A549 (cell line): ENCODE results near the gene RPH3AL. TPM values are rescaled to one million over a fixed set of nuclear protein-coding genes. Genes with fewer than 3 reads are reported as not detected.

Experiments used
- ATAC-seq, 2 experiments: fragments of 200-7000 bp in 1 of 2; fragments of >200 bp in 1 of 2; cut with Nextera tagmentation in 1 of 2; cut with Tn5 transposase in 1 of 2; 3 replicates each; pipeline versions ENCODE4 v1.8.0 to v1.9.1; 2018 to 2020; ENCODE audit warnings: mild to moderate bottlenecking in 1 of 2, moderate library complexity in 1 of 2
- CTCF ChIA-PET: fragments of 300-600 bp; sonication (Branson Sonifier 250); formaldehyde crosslinking; extraction: SDS; loops from one replicate; lab custom pipeline; 2021; ENCODE audit warnings: antibody characterized with exemption, inconsistent platforms; lab: Yijun Ruan, JAX
- POLR2A ChIA-PET: fragments of 350-600 bp; formaldehyde crosslinking; extraction: SDS; loops from one replicate; lab custom pipeline; 2021; ENCODE audit warnings: antibody characterized with exemption, inconsistent platforms; lab: Yijun Ruan, JAX
- DNase-seq, 2 experiments: peaks; one replicate each; pipeline versions ENCODE4 v3.0.0 to v3.0.0-alpha.2; 2011 to 2016; ENCODE audit warnings: low read depth in 1 of 2, low spot score in 1 of 2
- FAIRE-seq: peaks from 2 replicates; lab custom pipeline; 2011; peaks lifted over from hg19 to GRCh38; lab: Jason Lieb, UNC
- H3K27ac ChIP-seq, 2 experiments: fragments of >200 bp; sonication (Bioruptor Twin); formaldehyde crosslinking; 3 replicates each; pipeline ENCODE4 v1.5.1; 2016 to 2017
- H3K4me1 ChIP-seq: fragments of >200 bp; sonication (Bioruptor Twin); formaldehyde crosslinking; 3 replicates; pipeline ENCODE4 v1.6.1; 2016
- H3K4me2 ChIP-seq: fragments of >200 bp; sonication (Bioruptor Twin); formaldehyde crosslinking; 3 replicates; pipeline ENCODE4 v1.6.1; 2016
- H3K4me3 ChIP-seq: fragments of >200 bp; sonication (Bioruptor Twin); formaldehyde crosslinking; 3 replicates; pipeline ENCODE4 v1.5.1; 2016
- H3K9me3 ChIP-seq: fragments of >200 bp; sonication (Bioruptor Twin); formaldehyde crosslinking; 3 replicates; pipeline ENCODE4 v1.6.1; 2016
- FOXS1 ChIP-seq: fragments of 250-450 bp; sonication (Bioruptor Pico); IDR thresholded peaks from 2 replicates; pipeline ENCODE4 v1.5.0; 2020; ENCODE audit warnings: mild to moderate bottlenecking, moderate library complexity
- HDAC2 ChIP-seq: fragments of 200-600 bp; sonication (generic); IDR thresholded peaks from 2 replicates; pipeline ENCODE4 v1.6.1; 2016
- HOXB13 ChIP-seq: fragments of 250-450 bp; sonication (Bioruptor Pico); IDR thresholded peaks from 2 replicates; pipeline ENCODE4 v1.5.0; 2020; ENCODE audit warnings: low read depth, mild to moderate bottlenecking, moderate library complexity
- KDM1A ChIP-seq: fragments of 200-600 bp; sonication (generic); IDR thresholded peaks from 2 replicates; pipeline ENCODE4 v1.6.1; 2016; ENCODE audit warnings: low read depth, mild to moderate bottlenecking
- MAFK ChIP-seq: fragments of 450-650 bp; IDR thresholded peaks from 2 replicates; pipeline ENCODE4 v1.6.1; 2014; ENCODE audit not compliant: partially characterized antibody
- MAZ ChIP-seq: fragments of 150-350 bp; IDR thresholded peaks from 2 replicates; pipeline ENCODE4 v1.6.1; 2014; ENCODE audit warnings: antibody characterized with exemption, low read depth, low read length, borderline replicate concordance
- MYC ChIP-seq: IDR thresholded peaks from 2 replicates; pipeline ENCODE4 v1.6.1; 2012; ENCODE audit warnings: mild to moderate bottlenecking, inconsistent platforms, low read length, improper control_type of control experiment, borderline replicate concordance
- NFE2L2 ChIP-seq: fragments of 150-350 bp; conservative IDR thresholded peaks from 2 replicates; pipeline ENCODE4 v1.6.1; 2014; ENCODE audit warnings: low read length
- NPAS2 ChIP-seq: fragments of 250-450 bp; sonication (Bioruptor Pico); IDR thresholded peaks from 2 replicates; pipeline ENCODE4 v1.8.0; 2022; ENCODE audit warnings: mild to moderate bottlenecking, moderate library complexity, borderline replicate concordance
- NR3C1 ChIP-seq: fragments of >200 bp; sonication (Bioruptor Twin); formaldehyde crosslinking; IDR thresholded peaks from 3 replicates; pipeline ENCODE4 v1.6.1; 2017
- PHF8 ChIP-seq: fragments of 200-600 bp; sonication (generic); IDR thresholded peaks from 2 replicates; pipeline ENCODE4 v1.6.1; 2016; ENCODE audit warnings: low read depth, mild to moderate bottlenecking, antibody characterized with exemption, moderate library complexity, borderline replicate concordance
- POLR2A ChIP-seq: IDR thresholded peaks from 2 replicates; pipeline ENCODE4 v1.6.1; 2012; ENCODE audit warnings: mild to moderate bottlenecking, low read length
- RAD21 ChIP-seq, 2 experiments: fragments of >200 bp in 1 of 2; sonication (Bioruptor Twin) in 1 of 2; formaldehyde crosslinking in 1 of 2; IDR thresholded peaks in 1 of 2; conservative IDR thresholded peaks in 1 of 2; 2 replicates in 1 of 2; 3 replicates in 1 of 2; pipeline ENCODE4 v1.6.1; 2012 to 2018; ENCODE audit warnings: inconsistent platforms in 1 of 2
- RCOR1 ChIP-seq: fragments of 150-350 bp; IDR thresholded peaks from 2 replicates; pipeline ENCODE4 v1.6.1; 2014; ENCODE audit warnings: antibody characterized with exemption, low read length, low read depth
- TP53 ChIP-seq: fragments of 250-450 bp; sonication (Bioruptor Pico); IDR thresholded peaks from 2 replicates; pipeline ENCODE4 v1.5.0; 2021; ENCODE audit warnings: mild to moderate bottlenecking, moderate library complexity
- ZFP36 ChIP-seq: fragments of 450-650 bp; IDR thresholded peaks from 2 replicates; pipeline ENCODE4 v1.6.1; 2014; ENCODE audit warnings: borderline replicate concordance; ENCODE audit not compliant: partially characterized antibody
- ZSCAN20 ChIP-seq: fragments of 250-450 bp; sonication (Bioruptor Pico); IDR thresholded peaks from 2 replicates; pipeline ENCODE4 v1.8.0; 2022; ENCODE audit warnings: mild to moderate bottlenecking, moderate library complexity
- WGBS: methylation state at CpG from one replicate; pipeline ENCODE4 v1.1.6; 2017; ENCODE audit errors: missing lambda C conversion rate; 5-methylcytosine and 5-hydroxymethylcytosine counted together
- polyA plus RNA-seq, 4 experiments: library from polyadenylated mRNA; depleted of rRNA in 3 of 4; stranded (reverse); fragments of >200 nt; fragmentation: RNase III in 1 of 4; extraction: RNeasy Plus Mini Kit Qiagen cat#74134 plus additional on column Dnase treatment in 1 of 4; gene quantifications; 2 replicates in 3 of 4; 3 replicates in 1 of 4; pipeline ENCODE4 v1.2.3, GENCODE V29; 2011 to 2017
- TF ChIP-seq, protein P1 (sequence below): fragments of >200 bp; sonication (Bioruptor Twin); formaldehyde crosslinking; IDR thresholded peaks from 2 replicates; pipeline ENCODE4 v1.6.1; 2016
- TF ChIP-seq, protein P2 (sequence below): fragments of 450-650 bp; IDR thresholded peaks from 2 replicates; pipeline ENCODE4 v1.6.1; 2014; ENCODE audit warnings: antibody characterized with exemption
- TF ChIP-seq, protein P3 (sequence below): fragments of >200 bp; sonication (Bioruptor Twin); formaldehyde crosslinking; IDR thresholded peaks from 3 replicates; pipeline ENCODE4 v1.5.1; 2016
- TF ChIP-seq, protein P4 (sequence below): IDR thresholded peaks from 2 replicates; pipeline ENCODE4 v1.6.1; 2012; ENCODE audit warnings: low read depth, borderline replicate concordance
- TF ChIP-seq, protein P5 (sequence below): IDR thresholded peaks from 2 replicates; pipeline ENCODE4 v1.6.1; 2012
- TF ChIP-seq, protein P6 (sequence below): fragments of 250-450 bp; sonication (Bioruptor Pico); IDR thresholded peaks from 2 replicates; pipeline ENCODE4 v1.5.0; 2020; ENCODE audit warnings: low read depth, mild to moderate bottlenecking, moderate library complexity

The RPH3AL gene
- polyA plus RNA-seq, 2 of the 4 experiments (the other 2 are of a cell fraction): 23.3 to 31.1 TPM

DNA sequence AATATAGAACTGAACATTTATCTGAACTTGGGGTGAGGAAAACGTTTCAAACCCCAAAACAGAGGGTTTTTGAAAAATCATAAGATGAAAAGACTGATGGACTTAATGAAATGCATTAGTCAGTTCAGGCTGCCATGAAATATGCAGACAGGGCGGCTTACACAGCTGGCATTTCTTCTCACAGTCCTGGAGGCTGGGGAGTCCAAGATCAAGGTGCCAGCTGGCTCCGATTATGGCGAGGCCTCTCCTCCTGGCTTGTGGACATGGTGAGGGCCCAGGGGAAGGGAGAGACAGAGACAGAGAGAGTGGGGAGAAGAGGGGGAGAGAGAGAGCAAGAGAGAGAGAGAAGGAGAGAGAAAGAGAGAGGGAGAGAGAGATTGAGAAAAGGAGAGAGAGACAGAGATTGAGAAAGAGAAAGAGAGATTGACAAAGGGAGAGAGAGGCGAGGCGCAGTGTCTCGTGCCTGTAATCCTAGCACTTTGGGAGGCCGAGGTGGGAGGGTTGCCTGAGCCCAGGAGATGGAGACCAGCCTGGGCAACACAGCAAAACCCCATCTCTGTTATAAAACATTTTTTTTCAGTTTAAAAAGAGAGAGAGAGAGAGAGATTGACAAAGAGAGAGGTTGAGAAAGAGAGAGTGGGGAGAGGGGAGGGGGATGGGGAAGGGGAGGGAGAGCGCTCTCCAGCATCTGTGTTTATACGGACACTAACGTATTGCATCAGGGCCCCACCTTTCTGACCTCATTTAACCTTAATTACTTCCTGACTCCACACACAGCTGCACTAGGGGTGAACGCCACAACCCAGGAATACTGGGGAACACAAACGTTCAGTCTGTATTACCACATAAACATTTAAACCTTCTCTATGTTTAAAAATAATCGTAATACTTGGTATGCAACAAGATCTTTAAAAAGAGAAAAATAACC is 24.6 kb upstream of the RPH3AL start:
- Histone ChIP-seq H3K4me1 (peaks cover 31% of the 10 kb centered on the region; the same call in 2 of the 3 replicates), H3K4me2 (peak overlapping the region; percentile 14; the same call in 2 of the 3 replicates), H3K4me3 (no peak overlapping the region), H3K27ac (peak overlapping the region; percentile 25 to 62; a peak in 4 of 6 replicates), H3K9me3 (0 out of 3 replicates have a peak, but pooled peaks cover 2% of the 10 kb centered on the region)
- no peak for FAIRE-seq
- no peak for TF ChIP-seq MAZ
- TF ChIP-seq NFE2L2: no peak
- TF ChIP-seq MYC: no peak
- TF ChIP-seq RAD21 (conservative IDR thresholded peaks at IDR 0.05 in 1 of 2, IDR thresholded peaks at IDR 0.05 in 1 of 2): no peak
- TF ChIP-seq PHF8: no peak
- TF ChIP-seq, protein P1, sequence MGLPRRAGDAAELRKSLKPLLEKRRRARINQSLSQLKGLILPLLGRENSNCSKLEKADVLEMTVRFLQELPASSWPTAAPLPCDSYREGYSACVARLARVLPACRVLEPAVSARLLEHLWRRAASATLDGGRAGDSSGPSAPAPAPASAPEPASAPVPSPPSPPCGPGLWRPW: no peak
- TF ChIP-seq HDAC2: no peak
- no peak for TF ChIP-seq NPAS2
- TF ChIP-seq, protein P2, sequence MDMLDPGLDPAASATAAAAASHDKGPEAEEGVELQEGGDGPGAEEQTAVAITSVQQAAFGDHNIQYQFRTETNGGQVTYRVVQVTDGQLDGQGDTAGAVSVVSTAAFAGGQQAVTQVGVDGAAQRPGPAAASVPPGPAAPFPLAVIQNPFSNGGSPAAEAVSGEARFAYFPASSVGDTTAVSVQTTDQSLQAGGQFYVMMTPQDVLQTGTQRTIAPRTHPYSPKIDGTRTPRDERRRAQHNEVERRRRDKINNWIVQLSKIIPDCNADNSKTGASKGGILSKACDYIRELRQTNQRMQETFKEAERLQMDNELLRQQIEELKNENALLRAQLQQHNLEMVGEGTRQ: no peak
- TF ChIP-seq NR3C1: no peak
- TF ChIP-seq, protein P3, sequence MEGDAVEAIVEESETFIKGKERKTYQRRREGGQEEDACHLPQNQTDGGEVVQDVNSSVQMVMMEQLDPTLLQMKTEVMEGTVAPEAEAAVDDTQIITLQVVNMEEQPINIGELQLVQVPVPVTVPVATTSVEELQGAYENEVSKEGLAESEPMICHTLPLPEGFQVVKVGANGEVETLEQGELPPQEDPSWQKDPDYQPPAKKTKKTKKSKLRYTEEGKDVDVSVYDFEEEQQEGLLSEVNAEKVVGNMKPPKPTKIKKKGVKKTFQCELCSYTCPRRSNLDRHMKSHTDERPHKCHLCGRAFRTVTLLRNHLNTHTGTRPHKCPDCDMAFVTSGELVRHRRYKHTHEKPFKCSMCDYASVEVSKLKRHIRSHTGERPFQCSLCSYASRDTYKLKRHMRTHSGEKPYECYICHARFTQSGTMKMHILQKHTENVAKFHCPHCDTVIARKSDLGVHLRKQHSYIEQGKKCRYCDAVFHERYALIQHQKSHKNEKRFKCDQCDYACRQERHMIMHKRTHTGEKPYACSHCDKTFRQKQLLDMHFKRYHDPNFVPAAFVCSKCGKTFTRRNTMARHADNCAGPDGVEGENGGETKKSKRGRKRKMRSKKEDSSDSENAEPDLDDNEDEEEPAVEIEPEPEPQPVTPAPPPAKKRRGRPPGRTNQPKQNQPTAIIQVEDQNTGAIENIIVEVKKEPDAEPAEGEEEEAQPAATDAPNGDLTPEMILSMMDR: no peak
- no peak for TF ChIP-seq TP53 (CRISPR knock-in tag)
- no peak for TF ChIP-seq RCOR1
- TF ChIP-seq KDM1A: no peak
- TF ChIP-seq HOXB13: no peak
- no peak for TF ChIP-seq FOXS1
- TF ChIP-seq, protein P4, sequence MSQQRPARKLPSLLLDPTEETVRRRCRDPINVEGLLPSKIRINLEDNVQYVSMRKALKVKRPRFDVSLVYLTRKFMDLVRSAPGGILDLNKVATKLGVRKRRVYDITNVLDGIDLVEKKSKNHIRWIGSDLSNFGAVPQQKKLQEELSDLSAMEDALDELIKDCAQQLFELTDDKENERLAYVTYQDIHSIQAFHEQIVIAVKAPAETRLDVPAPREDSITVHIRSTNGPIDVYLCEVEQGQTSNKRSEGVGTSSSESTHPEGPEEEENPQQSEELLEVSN: no peak
- 61% methylated on average over 14 of the region's 14 CpGs for WGBS
- peak in 1 of 2 experiments; percentile 45 for DNase-seq
- ChIA-PET CTCF (interaction anchor here (0.9 to 2.8 kb wide), 4 partner anchors 9 to 68 kb away, joined by 4 to 8 read pairs (median 5); partner anchors contain the start of gene RPH3AL), POLR2A (no interaction called here)
- peak in 1 of 2 experiments; percentile 39; a peak in 2 of 6 replicates for ATAC-seq

DNA sequence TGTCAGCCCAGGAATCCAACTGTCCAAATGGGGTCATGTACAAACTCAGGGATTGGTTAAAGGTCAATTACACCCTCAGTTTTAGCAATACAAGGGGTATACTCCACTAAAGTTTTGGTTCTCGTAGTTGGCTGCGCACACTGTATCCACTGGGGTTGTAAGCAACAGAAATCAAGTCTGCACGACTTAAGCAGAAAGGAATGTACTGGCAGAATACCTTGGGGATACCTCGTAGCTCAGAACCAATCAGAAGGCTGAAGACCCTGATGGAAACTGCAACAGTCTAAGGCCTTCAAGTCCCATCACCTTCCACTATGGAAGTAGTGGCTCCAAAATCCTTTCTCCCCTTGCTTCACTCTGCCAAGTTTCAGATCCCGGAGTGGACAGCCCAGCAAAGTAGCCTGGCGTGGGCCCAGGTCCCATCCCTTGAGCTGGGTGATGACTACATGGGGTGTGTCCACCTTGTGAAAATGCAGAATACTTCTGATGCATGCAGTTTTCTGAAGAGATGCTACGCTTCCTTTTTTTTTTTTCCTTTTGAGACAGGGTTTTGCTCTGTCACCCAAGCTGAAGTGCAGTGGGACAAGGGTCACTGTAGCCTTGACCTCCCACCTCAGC is 21.1 kb upstream of the RPH3AL start:
- Histone ChIP-seq H3K4me3 (no peak overlapping the region), H3K4me2 (peak overlapping the region; percentile 16; the same call in 1 of the 3 replicates), H3K4me1 (peaks cover 25% of the 10 kb centered on the region; the same call in 2 of the 3 replicates), H3K27ac (no peak overlapping the region), H3K9me3 (0 out of 3 replicates have a peak, but pooled peaks cover 2% of the 10 kb centered on the region)
- POLR2A ChIA-PET: no interaction called here
- CTCF ChIA-PET: interaction anchor here (0.6 to 1.1 kb wide), 2 partner anchors 12 to 223 kb away, joined by 3 read pairs; no protein-coding TSS in a partner anchor
- peak in 1 of 2 experiments; percentile 48 for DNase-seq
- ATAC-seq: peak in 1 of 2 experiments; percentile 46; a peak in 2 of 6 replicates
- FAIRE-seq: no peak
- WGBS: 77% methylated on average over 7 of the region's 7 CpGs
- TF ChIP-seq, protein P5, sequence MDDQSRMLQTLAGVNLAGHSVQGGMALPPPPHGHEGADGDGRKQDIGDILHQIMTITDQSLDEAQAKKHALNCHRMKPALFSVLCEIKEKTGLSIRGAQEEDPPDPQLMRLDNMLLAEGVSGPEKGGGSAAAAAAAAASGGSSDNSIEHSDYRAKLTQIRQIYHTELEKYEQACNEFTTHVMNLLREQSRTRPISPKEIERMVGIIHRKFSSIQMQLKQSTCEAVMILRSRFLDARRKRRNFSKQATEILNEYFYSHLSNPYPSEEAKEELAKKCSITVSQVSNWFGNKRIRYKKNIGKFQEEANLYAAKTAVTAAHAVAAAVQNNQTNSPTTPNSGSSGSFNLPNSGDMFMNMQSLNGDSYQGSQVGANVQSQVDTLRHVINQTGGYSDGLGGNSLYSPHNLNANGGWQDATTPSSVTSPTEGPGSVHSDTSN: no peak
- TF ChIP-seq POLR2A (no peak), MAFK (no peak), ZSCAN20 (CRISPR knock-in tag) (no peak), ZFP36 (no peak), PHF8 (no peak)
- TF ChIP-seq, protein P4: no peak
- TF ChIP-seq, protein P6, sequence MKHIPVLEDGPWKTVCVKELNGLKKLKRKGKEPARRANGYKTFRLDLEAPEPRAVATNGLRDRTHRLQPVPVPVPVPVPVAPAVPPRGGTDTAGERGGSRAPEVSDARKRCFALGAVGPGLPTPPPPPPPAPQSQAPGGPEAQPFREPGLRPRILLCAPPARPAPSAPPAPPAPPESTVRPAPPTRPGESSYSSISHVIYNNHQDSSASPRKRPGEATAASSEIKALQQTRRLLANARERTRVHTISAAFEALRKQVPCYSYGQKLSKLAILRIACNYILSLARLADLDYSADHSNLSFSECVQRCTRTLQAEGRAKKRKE (CRISPR knock-in tag): no peak
